OCI-LY7 (cell line): Measurements from ENCODE around the gene BTBD9. TPM values are rescaled to one million over a fixed set of nuclear protein-coding genes. Genes with fewer than 3 reads are reported as not detected.

Experiments
- BruUV-seq: library from RNA; stranded (reverse); fragments of 400-500 nt; replicated peaks from 2 replicates; lab custom pipeline; 2021; lab: Mats Ljungman, UMichigan
- CTCF ChIA-PET: fragments of 300-600 bp; sonication (Branson Sonifier 250); formaldehyde crosslinking; loops from one replicate; lab custom pipeline; 2022; ENCODE audit warnings: antibody characterized with exemption; ENCODE audit not compliant: unreplicated experiment; lab: Charles Lee
- POLR2A ChIA-PET: fragments of 300-600 bp; sonication (Branson Sonifier 250); formaldehyde crosslinking; loops from one replicate; lab custom pipeline; 2022; ENCODE audit warnings: antibody characterized with exemption; lab: Charles Lee
- DNase-seq: peaks from one replicate; pipeline ENCODE4 v3.0.0-alpha.2; 2015; ENCODE audit warnings: low spot score
- H2AFZ ChIP-seq: fragments of 200-600 bp; sonication (generic), shearing (Covaris generic); 2 replicates; pipeline ENCODE4 v1.6.1; 2014; ENCODE audit warnings: mild to moderate bottlenecking, antibody characterized with exemption, low read length, moderate library complexity
- H3K27ac ChIP-seq: fragments of 200-600 bp; sonication (generic); 2 replicates; pipeline ENCODE4 v1.5.1; 2014; ENCODE audit warnings: mixed run types, low read depth, mild to moderate bottlenecking, moderate library complexity, low read length, inconsistent platforms; ENCODE audit not compliant: poor library complexity, severe bottlenecking
- H3K36me3 ChIP-seq: fragments of 200-600 bp; sonication (generic); 2 replicates; pipeline ENCODE4 v1.6.1; 2014; ENCODE audit warnings: mild to moderate bottlenecking, antibody characterized with exemption, low read length, moderate library complexity, mixed read lengths; ENCODE audit not compliant: insufficient read depth
- H3K4me1 ChIP-seq: fragments of 200-600 bp; sonication (generic); 2 replicates; pipeline ENCODE4 v1.5.1; 2014; ENCODE audit warnings: mild to moderate bottlenecking, low read length; ENCODE audit not compliant: insufficient read depth, poor library complexity, severe bottlenecking
- H3K4me2 ChIP-seq: fragments of 200-600 bp; sonication (generic); 2 replicates; pipeline ENCODE4 v1.6.1; 2014; ENCODE audit warnings: mild to moderate bottlenecking, low read length
- H3K4me3 ChIP-seq: fragments of 200-600 bp; sonication (generic); 2 replicates; pipeline ENCODE4 v1.5.1; 2014; ENCODE audit warnings: mild to moderate bottlenecking, low read depth, low read length; ENCODE audit not compliant: poor library complexity, severe bottlenecking
- H3K79me2 ChIP-seq: fragments of 200-600 bp; sonication (generic); 2 replicates; pipeline ENCODE4 v1.6.1; 2016; ENCODE audit warnings: low read depth, mild to moderate bottlenecking, low read length, moderate library complexity, mixed read lengths; ENCODE audit not compliant: insufficient read depth
- H3K9me2 ChIP-seq: fragments of 200-600 bp; sonication (generic); 2 replicates; pipeline ENCODE4 v1.6.1; 2016; ENCODE audit warnings: mild to moderate bottlenecking, low read length, mixed read lengths; ENCODE audit not compliant: insufficient read depth
- H3K9me3 ChIP-seq: fragments of 200-600 bp; sonication (generic); 2 replicates; pipeline ENCODE4 v1.6.1; 2014; ENCODE audit warnings: mild to moderate bottlenecking, mixed run types, low read length, mixed read lengths
- H4K20me1 ChIP-seq: fragments of 200-600 bp; sonication (generic); 2 replicates; pipeline ENCODE4 v1.6.1; 2014; ENCODE audit warnings: mild to moderate bottlenecking, antibody characterized with exemption, low read length, moderate library complexity, mixed read lengths; ENCODE audit not compliant: insufficient read depth
- EZH2phosphoT487 ChIP-seq: fragments of 200-600 bp; sonication (generic); IDR thresholded peaks from 2 replicates; pipeline ENCODE4 v1.6.1; 2018; ENCODE audit warnings: low read depth, borderline replicate concordance, mild to moderate bottlenecking, mixed run types, antibody characterized with exemption, low read length, moderate library complexity, mixed read lengths
- intact Hi-C: fragments of 100-400 bp; cut with micrococcal nuclease; formaldehyde crosslinking; loops from one replicate; pipeline ENCODE4 v1.10.0; 2022; ENCODE audit not compliant: unreplicated experiment
- total RNA-seq, 2 experiments: library from RNA; depleted of rRNA in 1 of 2; stranded (reverse); fragments of >200 nt in 1 of 2; shearing (Covaris generic) in 1 of 2; gene quantifications; 2 replicates each; pipeline ENCODE4 v1.2.3, GENCODE V29; 2014 to 2022
- TF ChIP-seq, protein P1 (sequence below): fragments of 200-600 bp; sonication (generic); conservative IDR thresholded peaks from 2 replicates; pipeline ENCODE4 v1.5.1; 2014; ENCODE audit warnings: mild to moderate bottlenecking, antibody characterized with exemption, low read length, moderate library complexity, mixed read lengths

Gene BTBD9
- total RNA-seq, 2 experiments from 2014 or later, result 5.9 to 7.3 TPM

DNA sequence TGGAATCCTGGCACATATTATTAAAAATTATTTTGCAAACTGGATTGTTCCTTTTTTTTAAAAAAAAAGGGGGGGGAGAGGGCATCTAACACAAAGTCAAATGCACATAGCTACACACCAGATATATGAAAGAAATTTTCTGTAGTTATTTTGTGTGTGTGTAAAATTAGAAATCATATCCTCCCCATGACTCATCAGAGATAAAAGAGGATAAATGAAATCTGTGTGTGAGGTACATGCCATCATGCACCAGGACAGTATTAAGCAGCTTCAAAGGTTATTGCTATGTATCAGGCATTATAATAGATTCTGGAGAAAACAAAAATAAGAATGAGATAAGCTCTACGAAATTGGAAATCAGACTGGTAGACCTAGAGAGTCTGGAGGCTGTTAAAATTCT lies 5.2 kb downstream of the BTBD9 start:
- intact Hi-C loops, result no loop called here
- no peak for DNase-seq
- H2AFZ ChIP-seq, result no peak overlapping the region
- no peak overlapping the region for H3K27ac ChIP-seq
- BruUV-seq, result no TSS peak
- no peaks in the 10 kb centered on the region for H3K36me3 ChIP-seq
- no peaks in the 10 kb centered on the region for H3K9me2 ChIP-seq
- H3K4me2 ChIP-seq, result no peak overlapping the region
- no peaks in the 10 kb centered on the region for H3K79me2 ChIP-seq
- H3K9me3 ChIP-seq, result no peaks in the 10 kb centered on the region
- no peak overlapping the region for H3K4me3 ChIP-seq
- H3K4me1 ChIP-seq, result peaks cover 14% of the 10 kb centered on the region
- ChIA-PET POLR2A (no interaction called here), CTCF (no interaction called here)
- no peak for TF ChIP-seq EZH2phosphoT487
- TF ChIP-seq, protein P1, sequence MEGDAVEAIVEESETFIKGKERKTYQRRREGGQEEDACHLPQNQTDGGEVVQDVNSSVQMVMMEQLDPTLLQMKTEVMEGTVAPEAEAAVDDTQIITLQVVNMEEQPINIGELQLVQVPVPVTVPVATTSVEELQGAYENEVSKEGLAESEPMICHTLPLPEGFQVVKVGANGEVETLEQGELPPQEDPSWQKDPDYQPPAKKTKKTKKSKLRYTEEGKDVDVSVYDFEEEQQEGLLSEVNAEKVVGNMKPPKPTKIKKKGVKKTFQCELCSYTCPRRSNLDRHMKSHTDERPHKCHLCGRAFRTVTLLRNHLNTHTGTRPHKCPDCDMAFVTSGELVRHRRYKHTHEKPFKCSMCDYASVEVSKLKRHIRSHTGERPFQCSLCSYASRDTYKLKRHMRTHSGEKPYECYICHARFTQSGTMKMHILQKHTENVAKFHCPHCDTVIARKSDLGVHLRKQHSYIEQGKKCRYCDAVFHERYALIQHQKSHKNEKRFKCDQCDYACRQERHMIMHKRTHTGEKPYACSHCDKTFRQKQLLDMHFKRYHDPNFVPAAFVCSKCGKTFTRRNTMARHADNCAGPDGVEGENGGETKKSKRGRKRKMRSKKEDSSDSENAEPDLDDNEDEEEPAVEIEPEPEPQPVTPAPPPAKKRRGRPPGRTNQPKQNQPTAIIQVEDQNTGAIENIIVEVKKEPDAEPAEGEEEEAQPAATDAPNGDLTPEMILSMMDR, result no peak
- no peaks in the 10 kb centered on the region for H4K20me1 ChIP-seq

DNA sequence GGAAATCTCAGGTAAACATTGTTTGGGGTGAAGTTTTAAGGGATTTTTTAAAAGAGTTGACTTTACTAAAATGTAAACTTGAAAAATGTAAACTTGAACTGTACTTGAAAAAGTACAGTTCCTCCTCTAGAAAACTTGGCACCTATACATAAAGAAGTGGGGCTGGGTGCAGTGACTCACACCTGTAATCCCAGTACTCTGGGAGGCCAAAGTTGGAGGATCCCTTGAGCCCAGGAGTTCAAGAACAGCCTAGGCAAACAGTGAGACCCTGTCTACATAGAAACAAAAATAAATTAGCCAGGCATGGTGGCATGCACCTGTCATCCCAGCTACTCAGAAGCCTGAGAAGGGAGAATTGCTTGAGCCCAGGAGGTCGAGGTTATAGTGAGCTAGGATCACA lies 7.2 kb downstream of the BTBD9 start:
- CTCF ChIA-PET, result no interaction called here
- intact Hi-C loops, result no loop called here
- no TSS peak for BruUV-seq
- Histone ChIP-seq H3K9me3 (no peaks in the 10 kb centered on the region), H4K20me1 (no peaks in the 10 kb centered on the region), H3K9me2 (no peaks in the 10 kb centered on the region), H3K4me2 (no peak overlapping the region), H3K4me3 (no peak overlapping the region), H3K4me1 (peaks cover 4% of the 10 kb centered on the region), H3K36me3 (no peaks in the 10 kb centered on the region), H3K79me2 (no peaks in the 10 kb centered on the region), H3K27ac (no peak overlapping the region), H2AFZ (no peak overlapping the region)
- TF ChIP-seq, protein P1, result no peak
- TF ChIP-seq EZH2phosphoT487, result no peak
- no peak for DNase-seq
- POLR2A ChIA-PET, result no interaction called here

DNA sequence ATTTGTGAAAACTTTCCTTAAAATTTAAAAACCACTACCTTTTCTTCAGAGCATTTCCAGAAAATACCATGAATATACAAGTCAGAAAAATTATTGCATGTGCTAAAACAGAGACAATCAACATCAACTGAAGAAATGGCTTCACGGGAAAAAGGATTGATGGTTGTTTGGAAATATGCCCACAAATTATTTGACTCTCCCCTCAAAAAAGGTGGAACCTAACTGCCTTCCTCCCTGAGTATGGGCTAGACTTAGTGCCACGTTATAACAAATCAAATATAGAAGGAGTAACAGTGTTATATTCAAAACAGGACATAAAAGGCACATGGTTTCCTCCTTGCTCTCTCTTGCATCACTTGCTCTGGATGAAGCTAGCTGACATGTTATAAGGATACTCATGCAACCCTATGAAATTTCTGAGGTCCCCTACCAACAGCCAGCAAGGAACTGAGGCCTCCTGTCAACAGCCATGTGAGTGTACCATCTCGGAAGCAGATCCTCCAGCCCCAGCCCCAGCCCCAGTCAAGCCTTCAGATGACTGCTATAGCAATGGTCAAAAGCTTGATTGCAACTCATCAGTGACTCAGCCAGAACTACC lies 8.4 kb downstream of the BTBD9 start:
- no peak for DNase-seq
- H3K9me3 ChIP-seq, result no peaks in the 10 kb centered on the region
- no peak overlapping the region for H3K27ac ChIP-seq
- POLR2A ChIA-PET, result interaction anchor here (0.7 kb wide), 1 partner anchor 72 kb away, joined by 3 read pairs; no protein-coding TSS in a partner anchor
- intact Hi-C loops, result no loop called here
- no peaks in the 10 kb centered on the region for H3K79me2 ChIP-seq
- no TSS peak for BruUV-seq
- no peaks in the 10 kb centered on the region for H4K20me1 ChIP-seq
- TF ChIP-seq EZH2phosphoT487, result no peak
- TF ChIP-seq, protein P1, result no peak
- no peaks in the 10 kb centered on the region for H3K36me3 ChIP-seq
- CTCF ChIA-PET, result no interaction called here
- H3K9me2 ChIP-seq, result no peaks in the 10 kb centered on the region
- peaks cover 4% of the 10 kb centered on the region for H3K4me1 ChIP-seq
- no peak overlapping the region for H3K4me2 ChIP-seq
- H3K4me3 ChIP-seq, result no peak overlapping the region
- no peak overlapping the region for H2AFZ ChIP-seq
